HuH-7 (cell line): ENCODE results near the gene MFAP3.

ENCODE experiments used
- DNase-seq: peaks from one replicate; pipeline ENCODE4 v3.0.0; 2011; ENCODE audit warnings: low spot score

The MFAP3 gene

DNA sequence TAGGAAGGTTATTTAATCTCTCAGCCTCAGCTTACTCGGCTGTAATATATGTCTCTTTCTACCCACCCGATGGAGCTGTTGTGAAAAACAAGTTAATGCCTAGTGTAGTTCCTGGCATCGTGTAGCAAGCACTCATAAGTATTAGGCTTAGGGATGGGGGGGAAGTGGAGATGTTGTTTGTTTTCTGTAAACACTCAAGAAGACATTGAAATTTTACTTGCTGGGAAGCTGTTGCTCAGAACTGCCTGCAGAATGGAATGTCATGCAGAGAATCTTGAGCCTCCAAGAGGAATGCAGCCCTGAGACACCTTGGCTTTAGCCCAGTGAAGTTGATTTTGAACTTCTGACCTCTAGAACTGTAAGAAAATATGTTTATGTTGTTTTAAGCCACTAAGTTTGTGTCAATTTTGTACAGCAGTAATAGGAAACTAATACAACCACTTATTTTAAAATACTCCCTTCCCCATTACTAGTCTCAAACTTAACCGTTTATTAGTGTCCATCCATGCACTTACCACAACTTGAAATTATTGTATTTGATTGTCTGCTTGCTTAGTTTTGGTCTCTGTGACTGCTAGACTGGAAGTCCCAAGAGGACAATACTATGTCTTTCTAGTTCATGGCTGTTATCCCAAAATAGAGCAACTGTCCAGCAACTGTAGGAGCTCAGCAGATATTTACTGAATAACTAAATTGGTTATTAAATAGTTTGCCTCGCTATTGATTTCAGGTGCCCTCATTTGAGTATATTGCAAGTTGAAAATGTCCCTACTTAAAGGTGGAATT lies 53.8 kb downstream of the MFAP3 start:
- DNase-seq, result no peak

GRCh38 chr5:154093142-154093532 lies 54.4 kb downstream of the MFAP3 start:
- no peak for DNase-seq

DNA sequence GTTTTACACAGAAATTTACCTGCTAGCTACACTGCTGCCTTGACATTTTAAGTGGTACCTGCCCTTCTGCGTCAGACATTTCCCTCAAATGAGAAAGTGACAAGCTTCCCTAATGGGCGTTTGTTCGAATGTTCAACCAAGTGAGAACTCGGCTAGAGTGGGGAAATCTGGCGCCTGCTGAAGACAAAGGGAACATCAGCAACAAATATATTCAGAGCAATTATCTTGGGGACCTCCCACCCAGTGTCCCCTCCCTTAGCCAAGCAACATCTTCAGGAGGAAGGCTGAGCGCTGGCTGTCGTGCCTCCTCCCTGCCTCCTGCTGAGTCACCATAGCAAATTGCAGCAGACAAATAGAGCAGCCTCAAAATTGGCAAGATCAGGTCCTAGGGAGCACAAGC lies 57.1 kb downstream of the MFAP3 start:
- no peak for DNase-seq

- peak; percentile 24 for DNase-seq
These were observed 58.3 kb downstream of the MFAP3 start for GRCh38 chr5:154097031-154097430.

DNA sequence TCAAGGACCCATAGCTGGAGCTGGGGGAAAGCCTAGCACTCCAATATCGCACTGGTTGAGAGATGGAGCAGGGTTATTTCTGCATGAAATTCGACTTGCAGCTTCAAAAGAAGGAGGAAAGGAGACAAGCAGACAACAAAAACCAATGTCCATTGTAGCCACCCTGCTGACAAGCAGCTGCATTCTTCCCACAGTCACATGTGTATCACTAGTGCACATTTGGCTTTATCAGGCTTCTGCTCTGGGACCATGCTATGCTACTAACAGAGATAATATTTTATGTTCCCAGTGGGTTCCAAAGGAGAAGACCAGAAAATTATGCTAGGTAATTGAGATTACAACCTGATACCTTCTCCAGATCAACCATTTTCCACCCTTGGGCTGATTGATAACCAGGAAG lies 59.7 kb downstream of the MFAP3 start:
- no peak for DNase-seq

- no peak for DNase-seq
These were observed 62.4 kb downstream of the MFAP3 start for GRCh38 chr5:154101184-154101583.

- no peak for DNase-seq
These were observed 64.5 kb downstream of the MFAP3 start for GRCh38 chr5:154103233-154103632.
